PFSK-1 (cell line): ENCODE measurements around the gene CDHR3.

Experiments used
- FOXP2 ChIP-seq: optimal IDR thresholded peaks from 2 replicates; pipeline ENCODE3; 2011; ENCODE audit warnings: borderline replicate concordance, control low read depth, inconsistent platforms; ENCODE audit not compliant: insufficient read depth; ENCODE audit errors: extremely low read length, extremely low read depth
- POLR2AphosphoS5 ChIP-seq: IDR thresholded peaks from 2 replicates; pipeline ENCODE4 v1.6.1; 2012; ENCODE audit warnings: low read depth, mild to moderate bottlenecking, control low read depth, low read length, moderate library complexity
- REST ChIP-seq, 2 experiments: IDR thresholded peaks; 2 replicates each; pipeline versions ENCODE4 v1.6.1 to v1.8.0; 2011 to 2012; ENCODE audit warnings: low read depth in 2 of 2, low read length in 2 of 2, control low read depth in 1 of 2, inconsistent platforms in 1 of 2, mild to moderate bottlenecking in 1 of 2, moderate library complexity in 1 of 2; ENCODE audit not compliant: insufficient read depth in 1 of 2
- SIN3A ChIP-seq: IDR thresholded peaks from 2 replicates; pipeline ENCODE4 v1.6.1; 2012; ENCODE audit warnings: mild to moderate bottlenecking, low read length, moderate library complexity, borderline replicate concordance; ENCODE audit not compliant: insufficient read depth
- TAF1 ChIP-seq: IDR thresholded peaks from 2 replicates; pipeline ENCODE4 v1.6.1; 2012; ENCODE audit warnings: low read length, control low read depth, borderline replicate concordance; ENCODE audit not compliant: insufficient read depth

CDHR3 gene

GRCh38 chr7:106042196-106042611, 79.1 kb downstream of the CDHR3 start:
- TF ChIP-seq POLR2AphosphoS5: no peak
- no peak for TF ChIP-seq FOXP2
- no peak for TF ChIP-seq TAF1
- TF ChIP-seq REST (IDR thresholded peaks at IDR 0.05; ENCODE audit: insufficient read depth in 1 of 2, low read depth in 2 of 2, low read length in 2 of 2): no peak
- TF ChIP-seq SIN3A: no peak

- TF ChIP-seq TAF1 (no peak), FOXP2 (no peak), SIN3A (no peak), REST (IDR thresholded peaks at IDR 0.05; ENCODE audit: insufficient read depth in 1 of 2, low read depth in 2 of 2, low read length in 2 of 2) (no peak), POLR2AphosphoS5 (no peak)
Measured at GRCh38 chr7:106045139-106045538, 82.1 kb downstream of the CDHR3 start.

- TF ChIP-seq TAF1 (no peak), POLR2AphosphoS5 (no peak), REST (IDR thresholded peaks at IDR 0.05; ENCODE audit: insufficient read depth in 1 of 2, low read depth in 2 of 2, low read length in 2 of 2) (no peak), SIN3A (no peak)
Measured at GRCh38 chr7:106045586-106045985, 82.5 kb downstream of the CDHR3 start.

DNA sequence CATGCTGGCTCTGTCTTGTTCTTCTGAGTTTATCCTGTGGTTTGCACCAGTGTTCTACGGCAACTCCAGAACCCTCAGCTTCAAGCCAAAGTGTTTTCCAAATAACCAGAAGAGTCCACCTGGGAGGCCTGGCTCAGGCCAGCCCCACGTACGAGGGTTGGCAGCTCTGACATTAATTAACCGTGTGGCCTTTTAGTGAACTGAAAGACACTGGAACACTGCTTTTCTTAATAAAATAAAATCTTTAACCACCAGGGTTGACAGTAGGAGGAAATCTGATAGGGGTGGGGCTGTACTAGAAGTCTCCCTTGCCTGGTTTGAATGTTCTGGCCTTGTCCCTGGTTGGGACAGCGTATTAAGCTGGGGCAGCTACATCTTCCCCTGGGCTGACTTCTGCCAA, 84.1 kb downstream of the CDHR3 start:
- TF ChIP-seq SIN3A: no peak
- TF ChIP-seq TAF1: no peak

DNA sequence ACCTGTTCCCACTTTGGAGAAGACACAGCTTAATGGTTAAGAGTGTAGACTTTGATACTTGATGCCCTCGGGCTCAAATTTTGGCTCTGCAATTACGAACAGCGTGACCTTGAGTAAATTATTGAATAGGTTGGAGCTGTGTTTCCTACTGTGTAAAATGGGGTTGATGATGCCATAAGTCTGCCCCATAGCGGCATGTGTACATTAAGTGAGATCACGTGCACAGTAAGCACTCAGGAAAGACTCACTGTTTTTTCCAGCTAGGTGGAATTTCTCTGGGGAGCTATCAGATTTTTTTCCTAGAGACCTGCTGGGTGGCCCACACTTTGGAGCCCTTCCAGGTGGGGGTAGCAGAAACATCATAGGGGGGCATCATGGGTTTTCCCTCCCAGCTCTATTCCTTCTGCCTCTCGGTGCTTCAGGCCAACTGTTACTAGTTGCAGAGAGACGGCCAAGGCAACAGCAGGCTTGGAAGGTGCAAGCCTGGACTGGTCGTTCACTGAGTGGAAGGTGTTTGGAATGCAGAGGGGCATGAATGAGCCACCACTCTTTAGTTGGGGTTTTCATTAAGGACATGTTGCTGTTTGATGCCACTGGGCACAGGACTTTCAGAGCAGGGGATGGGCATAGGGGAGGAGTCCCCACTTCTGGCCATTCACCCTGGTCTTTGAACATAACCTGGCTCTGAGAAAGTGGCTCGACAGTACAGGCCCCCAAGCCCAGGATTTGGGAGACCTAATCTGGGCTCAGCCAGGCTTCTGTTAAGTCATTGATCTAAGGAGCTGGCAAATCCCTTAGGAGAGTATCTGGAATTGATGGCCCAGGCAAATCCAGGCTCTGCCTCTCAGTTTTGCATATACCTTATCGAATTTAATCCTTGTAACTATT, 85.0 kb downstream of the CDHR3 start:
- TF ChIP-seq POLR2AphosphoS5 (no peak), FOXP2 (no peak), SIN3A (no peak), TAF1 (no peak), REST (IDR thresholded peaks at IDR 0.05; ENCODE audit: insufficient read depth in 1 of 2, low read depth in 2 of 2, low read length in 2 of 2) (no peak)
